CD4-positive, alpha-beta T cell treated with Interleukin-6 for 4 hours (primary cell): ENCODE results near the gene GCAT.

Experiments
- DNase-seq: peaks from one replicate; pipeline ENCODE4 v3.0.0-alpha.2; 2020; ENCODE audit warnings: mixed read lengths

GCAT gene

DNA sequence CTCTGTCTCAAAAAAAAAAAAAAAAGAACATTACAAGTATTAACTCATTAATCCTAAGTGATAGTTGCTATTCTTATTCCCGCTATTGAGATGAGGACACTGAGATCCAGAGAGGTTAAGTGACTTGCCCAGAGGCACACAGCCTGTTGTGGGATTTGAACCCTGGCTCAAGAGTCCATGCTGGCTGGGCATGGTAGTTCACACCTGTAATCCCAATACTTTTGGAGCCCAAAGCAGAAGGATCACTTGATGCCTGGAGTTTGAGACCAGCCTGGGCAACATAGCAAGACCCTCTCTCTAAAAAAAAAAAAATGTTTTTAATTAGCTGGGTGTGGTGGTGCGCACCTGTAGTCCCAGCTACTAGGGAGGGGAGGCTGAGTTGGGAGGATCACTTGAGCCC is 4.1 kb downstream of the GCAT start:
- DNase-seq = no peak

DNA sequence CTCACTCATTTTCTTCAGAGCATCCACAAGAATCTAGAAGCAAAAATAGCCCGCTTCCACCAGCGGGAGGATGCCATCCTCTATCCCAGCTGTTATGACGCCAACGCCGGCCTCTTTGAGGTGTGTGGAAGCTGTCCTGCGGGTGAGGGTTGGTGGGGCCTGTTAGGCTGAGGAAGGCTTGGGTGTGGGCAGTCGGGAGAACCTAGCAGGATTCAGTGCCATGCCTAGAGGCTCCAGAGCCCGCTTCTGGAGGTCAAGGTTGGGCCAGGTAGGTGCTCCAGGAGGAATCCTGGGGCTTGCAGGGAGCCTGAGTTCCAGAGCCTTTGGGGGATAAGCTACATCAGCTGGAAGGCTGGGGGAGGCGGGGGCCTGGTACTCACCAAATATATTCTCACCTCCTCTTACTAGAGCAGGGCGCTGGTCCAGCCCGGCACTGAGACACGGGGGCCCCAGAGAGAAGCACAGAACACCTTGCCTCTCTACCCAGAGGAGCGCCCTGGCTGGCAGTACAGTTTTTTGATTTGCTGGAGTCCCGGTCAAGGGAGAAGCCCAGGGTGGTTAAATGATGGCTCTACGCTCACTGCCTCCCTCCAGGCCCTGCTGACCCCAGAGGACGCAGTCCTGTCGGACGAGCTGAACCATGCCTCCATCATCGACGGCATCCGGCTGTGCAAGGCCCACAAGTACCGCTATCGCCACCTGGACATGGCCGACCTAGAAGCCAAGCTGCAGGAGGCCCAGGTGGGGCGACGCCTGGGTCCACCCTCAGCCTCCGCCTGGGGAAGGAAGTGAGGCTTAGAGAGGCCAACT is 5.3 kb downstream of the GCAT start:
- DNase-seq = no peak

DNA sequence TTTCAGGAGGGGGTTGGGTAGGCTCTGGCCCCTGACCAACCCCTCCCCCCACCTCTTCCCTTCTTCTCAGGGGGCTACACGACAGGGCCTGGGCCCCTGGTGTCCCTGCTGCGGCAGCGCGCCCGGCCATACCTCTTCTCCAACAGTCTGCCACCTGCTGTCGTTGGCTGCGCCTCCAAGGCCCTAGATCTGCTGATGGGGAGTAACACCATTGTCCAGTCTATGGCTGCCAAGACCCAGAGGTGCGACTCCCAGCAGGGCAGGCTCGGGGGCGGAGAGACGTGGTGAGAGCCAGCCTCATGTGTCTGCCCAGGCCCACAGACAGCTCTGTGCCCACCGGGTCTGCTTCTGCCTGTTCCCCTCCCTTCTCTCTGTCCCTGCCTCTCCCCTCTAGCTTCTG is 7.9 kb downstream of the GCAT start:
- no peak for DNase-seq

DNA sequence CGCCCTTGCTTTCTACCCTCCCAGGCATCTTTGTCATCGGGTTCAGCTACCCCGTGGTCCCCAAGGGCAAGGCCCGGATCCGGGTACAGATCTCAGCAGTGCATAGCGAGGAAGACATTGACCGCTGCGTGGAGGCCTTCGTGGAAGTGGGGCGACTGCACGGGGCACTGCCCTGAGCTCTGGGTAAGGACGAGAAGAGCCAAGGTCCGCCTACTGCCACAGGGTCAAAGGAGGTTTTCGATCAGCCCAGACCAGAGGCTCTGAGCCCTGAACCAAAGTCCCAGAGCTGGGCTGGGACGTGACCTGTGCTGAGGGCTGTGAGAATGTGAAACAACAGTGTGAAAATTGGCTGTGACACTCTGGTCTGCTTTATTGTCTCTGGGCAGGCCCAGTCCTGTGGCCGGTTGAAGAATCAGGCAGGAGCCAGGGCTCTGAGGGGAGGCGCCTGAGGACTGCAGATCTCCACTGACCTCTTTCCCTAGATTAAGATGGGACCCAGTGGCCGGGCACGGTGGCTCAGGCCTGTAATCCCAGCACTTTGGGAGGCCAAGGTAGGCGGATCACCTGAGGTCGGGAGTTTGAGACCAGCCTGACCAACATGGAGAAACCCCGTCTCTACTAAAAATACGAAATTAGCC is 8.9 kb downstream of the GCAT start:
- no peak for DNase-seq

DNA sequence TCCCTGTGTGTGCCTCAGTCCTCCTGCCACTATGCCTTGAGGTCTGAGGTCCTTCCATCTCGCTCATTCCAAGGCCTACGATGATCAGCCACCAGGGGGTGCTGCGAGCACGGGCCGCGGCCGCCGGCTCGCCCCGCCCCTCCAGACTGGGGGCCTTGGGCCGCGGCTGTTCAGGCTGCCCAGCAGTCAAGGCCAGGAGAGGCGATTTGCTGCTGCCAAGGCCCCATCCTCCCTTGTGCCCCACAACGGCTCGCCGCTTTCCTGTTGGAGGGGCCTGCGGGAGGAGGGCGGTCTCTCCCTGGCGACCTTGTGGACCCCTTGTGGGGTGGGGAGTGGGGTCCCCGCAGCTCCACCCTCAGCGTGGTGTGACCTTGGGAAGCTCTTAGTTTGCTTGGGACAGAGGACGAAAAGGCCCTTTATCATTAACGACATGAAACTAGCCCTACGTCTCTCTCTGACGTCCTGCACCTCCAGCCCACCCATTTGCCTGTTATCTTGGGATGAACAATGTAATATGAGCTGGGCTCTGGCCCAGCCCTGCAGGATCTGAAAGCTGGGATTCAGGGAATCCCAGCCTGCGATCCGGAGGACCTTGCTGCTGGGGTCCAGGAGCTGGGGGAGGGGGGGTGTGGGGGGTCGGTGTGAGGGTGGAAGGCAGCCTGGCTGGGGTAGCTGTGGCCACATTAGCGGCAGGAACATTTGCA is 10.1 kb downstream of the GCAT start:
- DNase-seq = peak; percentile 86

DNA sequence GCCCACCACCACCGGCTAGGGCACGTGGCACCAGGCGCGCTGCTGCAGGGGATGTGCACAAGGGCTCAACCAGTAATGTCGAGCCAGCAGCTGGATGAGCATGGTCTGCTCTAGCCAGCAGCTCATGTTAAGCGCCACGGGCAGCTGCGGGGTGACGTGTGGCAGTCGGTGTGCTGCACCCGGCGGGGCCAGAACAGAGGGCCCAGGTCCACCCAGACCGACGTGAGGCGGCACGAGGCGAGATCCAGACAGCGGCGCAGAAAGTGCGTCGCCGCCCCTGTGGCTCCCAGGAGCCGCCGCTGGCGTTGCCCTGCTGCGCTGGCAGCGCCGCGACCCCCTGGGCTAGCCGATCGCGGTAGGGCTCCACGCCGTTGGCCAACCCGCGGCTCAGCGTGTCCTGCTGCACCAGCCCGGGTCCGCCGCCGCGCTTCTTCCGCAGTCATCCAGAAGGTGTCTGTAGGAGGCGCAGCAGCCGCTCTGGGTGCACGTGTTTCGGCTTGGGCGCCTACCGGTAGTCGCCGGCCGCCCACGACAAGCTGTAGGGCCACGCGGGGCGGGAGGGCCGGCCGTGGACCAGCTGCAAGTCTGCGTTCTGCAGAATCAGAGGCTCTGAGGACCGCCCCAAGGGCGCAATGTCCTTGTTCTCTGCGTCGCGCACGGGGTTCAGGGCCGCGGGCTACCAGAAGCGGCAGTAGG is 10.8 kb downstream of the GCAT start:
- DNase-seq = peak; percentile 77

DNA sequence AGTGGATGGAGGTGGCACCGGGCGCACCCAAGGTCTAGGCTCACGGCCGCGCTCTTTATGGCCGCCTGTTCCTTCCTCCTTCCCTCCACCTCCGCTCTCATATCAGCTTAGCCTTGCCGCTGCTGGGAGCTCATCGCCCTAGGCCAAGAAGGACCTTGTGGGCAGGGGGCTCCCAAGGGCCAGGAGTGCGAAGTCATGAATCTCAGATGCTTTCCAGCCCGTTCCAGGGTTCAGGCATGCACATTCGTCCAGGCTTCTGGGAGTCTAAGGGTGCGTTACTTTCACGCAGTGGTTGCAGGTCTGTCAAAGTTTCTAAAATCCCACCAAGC is 11.3 kb downstream of the GCAT start:
- DNase-seq = no peak

DNA sequence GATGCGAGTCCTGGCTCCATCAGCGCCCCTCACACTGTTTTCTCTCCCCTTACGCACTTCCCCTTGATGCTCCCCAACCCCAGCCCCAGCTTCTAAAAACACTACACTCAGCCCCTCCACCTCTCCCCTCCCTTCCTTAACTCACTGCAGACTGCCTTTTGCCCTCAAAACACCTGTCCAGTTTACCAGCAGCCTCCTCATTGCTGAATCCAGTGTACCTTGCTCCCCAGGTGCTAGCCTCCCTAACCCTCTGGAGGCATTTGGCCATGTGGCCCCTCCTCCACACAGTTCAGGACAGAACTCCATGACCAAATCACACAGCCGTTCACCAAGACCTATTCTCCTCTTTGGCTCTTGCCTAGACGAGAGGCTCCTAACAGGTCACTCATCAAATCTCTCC is 12.6 kb downstream of the GCAT start:
- no peak for DNase-seq

DNA sequence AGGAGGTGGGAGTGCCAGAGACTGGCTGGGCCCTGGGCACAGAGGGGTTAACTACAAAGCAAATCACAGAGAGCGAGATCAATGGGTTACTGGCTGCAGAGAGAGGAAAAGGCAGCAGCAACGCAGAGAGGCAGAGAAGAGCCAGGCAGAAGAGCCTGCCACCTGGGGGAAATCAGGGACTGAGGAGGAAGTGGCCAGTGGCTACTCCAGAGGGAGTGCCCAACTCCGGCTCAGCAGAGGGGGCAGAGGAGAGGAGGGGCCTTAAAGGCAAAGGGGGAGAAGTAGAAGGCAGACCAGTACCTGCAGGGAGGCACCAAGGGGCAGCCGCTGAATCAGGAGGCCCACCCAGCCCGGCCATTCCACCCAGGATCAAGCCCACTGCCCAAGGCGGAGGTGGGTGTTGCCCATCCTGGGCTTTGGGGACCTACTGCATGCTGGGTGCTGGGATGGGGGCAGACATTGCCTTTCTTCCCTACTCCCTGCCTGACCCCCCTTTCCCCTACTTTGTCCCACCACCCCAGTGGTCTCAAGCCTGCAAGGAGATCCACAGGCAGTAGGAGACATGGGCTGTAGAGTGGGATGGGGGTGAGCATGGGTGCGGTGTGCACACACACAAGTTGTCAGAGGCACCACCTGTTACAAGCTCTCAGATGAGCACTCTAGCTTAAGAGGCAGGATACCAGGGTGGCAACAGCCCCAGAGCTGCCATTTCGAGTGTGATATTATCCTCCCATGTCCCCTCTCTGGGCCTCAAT is 14.5 kb downstream of the GCAT start:
- DNase-seq = no peak

DNA sequence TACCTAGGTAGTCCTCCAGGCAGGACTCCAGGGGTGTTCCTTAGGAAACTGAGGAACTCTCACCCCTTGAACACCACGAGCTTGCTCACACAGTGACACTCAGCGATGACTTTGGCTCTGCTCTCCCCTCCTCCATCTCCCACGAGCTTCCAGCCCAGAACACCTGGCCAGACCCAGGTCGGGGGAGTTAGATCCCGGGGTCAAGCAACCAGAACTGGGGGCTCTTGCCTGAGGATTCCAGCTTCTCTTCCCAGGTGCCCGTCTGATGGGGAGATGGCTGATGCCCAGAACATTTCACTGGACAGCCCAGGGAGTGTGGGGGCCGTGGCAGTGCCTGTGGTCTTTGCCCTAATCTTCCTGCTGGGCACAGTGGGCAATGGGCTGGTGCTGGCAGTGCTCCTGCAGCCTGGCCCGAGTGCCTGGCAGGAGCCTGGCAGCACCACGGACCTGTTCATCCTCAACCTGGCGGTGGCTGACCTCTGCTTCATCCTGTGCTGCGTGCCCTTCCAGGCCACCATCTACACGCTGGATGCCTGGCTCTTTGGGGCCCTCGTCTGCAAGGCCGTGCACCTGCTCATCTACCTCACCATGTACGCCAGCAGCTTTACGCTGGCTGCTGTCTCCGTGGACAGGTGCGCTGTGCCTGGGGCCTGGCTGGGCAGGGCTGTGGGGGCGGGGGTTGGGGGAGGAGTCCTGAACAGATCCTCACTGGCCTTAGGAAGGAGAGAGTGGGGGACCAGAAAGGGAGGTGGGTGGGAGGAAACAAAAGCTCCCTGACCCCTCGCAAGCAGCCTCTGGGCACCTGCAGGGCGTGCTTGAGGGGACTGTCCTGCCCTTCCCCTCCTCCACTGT is 15.6 kb downstream of the GCAT start, which contains the start of gene GALR3:
TSS of gene GALR3 (plus strand) at position 249 of the 852 bp plus-strand sequence. CDS start at position 274, 25 bp downstream.
- no peak for DNase-seq

DNA sequence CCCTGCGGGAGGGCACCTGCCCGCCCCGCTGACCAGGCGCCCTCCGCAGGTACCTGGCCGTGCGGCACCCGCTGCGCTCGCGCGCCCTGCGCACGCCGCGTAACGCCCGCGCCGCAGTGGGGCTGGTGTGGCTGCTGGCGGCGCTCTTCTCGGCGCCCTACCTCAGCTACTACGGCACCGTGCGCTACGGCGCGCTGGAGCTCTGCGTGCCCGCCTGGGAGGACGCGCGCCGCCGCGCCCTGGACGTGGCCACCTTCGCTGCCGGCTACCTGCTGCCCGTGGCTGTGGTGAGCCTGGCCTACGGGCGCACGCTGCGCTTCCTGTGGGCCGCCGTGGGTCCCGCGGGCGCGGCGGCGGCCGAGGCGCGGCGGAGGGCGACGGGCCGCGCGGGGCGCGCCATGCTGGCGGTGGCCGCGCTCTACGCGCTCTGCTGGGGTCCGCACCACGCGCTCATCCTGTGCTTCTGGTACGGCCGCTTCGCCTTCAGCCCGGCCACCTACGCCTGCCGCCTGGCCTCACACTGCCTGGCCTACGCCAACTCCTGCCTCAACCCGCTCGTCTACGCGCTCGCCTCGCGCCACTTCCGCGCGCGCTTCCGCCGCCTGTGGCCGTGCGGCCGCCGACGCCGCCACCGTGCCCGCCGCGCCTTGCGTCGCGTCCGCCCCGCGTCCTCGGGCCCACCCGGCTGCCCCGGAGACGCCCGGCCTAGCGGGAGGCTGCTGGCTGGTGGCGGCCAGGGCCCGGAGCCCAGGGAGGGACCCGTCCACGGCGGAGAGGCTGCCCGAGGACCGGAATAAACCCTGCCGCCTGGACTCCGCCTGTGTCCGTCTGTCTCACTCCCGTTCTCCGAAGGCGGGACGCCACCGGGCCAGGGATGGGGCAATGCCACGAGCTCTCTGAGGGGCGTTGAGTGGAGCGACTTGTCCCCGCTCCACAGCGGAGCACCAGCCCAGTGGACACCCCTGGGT is 17.2 kb downstream of the GCAT start:
- no peak for DNase-seq

DNA sequence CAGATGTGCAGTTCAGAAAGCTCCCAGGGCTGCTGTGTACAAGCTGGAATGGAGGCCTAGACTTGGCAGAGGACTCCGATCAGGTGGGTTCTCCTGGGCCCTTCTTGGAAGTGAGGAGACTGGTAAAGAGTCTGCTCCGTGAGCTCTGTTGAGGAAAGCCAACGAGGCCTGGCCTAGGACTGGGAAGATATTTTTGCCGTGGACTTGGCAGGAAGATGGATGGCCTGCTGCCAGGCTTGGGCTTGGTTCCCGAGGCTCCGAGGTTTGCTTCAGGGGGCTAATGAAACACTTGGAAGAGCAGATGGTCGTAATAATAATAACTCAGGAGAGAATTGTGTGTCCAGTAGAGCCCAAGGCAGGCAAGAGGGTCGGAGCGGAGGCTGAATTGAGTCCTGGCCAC is 19.3 kb downstream of the GCAT start:
- DNase-seq = no peak

DNA sequence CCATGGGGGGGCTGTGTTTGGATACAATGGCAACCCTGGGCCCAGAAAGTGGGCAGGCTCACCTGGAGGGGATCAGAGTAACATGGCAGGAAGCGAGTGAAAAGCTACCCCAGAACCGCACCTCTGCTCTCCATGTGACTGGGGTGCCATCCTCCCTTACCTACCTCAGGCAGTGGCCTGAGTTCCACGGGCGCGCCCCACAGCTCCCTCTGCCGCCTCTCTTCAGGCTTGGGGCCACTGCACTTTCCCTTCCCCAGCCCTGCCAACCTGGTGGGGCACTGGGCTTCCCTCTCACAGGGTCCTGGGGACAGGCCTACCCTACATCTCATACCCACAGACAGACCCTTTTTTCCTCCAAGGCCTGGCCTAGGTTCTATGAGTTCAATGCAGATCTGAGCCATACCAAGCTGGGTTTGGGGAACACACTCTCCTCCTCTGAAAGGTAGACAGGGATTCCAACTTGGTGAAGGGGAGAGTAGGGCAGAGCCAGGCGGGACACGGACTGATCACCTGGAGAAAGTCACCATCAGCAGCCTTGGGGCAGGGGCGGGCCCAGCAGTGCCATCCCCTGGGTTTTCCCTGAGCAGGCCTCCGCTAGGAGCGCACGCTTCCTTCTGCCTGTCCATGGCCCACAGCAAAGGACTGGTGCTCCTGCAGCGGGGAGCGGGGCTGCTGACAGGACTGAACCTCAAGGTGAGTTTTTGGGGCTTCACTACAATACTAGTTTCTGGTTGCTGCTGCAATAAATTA is 22.5 kb downstream of the GCAT start:
- DNase-seq = no peak

DNA sequence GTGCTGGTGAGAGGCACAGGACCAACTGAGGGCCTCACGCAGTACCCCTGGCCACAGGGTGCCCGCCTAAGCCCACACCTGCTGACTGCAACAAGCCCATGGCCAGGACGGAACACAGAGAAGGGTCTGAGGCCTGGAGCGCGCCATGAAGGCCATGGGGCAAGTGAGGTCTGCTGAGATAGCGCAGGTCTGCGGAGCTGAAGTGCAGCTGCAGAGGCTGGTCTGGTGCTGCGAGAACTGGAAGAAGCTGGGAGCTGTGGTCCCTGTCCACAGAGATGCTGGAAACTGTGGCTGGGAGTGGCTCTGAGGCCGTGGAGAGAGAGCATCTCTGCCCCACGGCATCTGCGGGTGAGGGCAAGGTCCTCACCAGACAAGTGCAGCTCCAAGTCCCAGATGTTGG is 23.7 kb downstream of the GCAT start:
- no peak for DNase-seq

DNA sequence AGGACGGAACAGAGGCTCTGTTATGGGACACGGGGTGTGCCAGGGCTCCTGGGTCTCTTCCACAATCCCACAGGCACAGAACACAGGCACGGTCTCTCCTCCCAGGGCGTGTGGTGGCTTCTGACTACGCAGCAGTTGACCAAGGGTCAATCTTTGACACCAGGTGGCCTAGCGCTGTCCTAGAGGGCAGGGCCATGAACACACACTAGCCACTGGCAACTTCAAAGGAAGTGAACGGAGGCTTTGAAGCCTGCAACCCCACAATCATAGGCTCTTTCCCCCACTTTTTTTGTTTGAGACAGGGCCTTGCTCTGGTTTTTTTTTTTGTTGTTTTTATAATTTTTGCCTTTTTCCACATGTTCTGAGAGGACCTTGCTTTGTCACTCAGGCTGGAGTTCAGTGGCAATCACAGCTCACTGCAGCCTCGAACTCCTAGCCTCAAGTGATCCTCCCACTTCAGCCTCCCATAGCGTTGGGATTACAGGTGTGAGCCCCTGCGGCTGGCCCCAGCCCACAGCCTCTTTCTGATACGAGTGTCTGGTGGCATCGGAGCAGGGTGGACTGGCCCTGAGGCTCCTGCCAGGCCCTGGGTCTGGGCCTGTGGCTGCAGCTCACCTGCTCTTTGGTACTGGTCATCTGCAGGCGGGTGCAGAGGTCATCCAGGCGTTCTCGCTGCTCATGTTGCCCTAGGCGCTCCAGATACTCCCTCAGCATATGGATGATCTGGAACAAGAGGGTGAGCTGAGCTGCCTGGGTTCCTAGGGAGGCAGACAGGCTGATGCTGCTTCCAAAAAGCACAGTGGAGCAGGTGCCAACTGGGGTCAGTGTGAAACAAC is 24.5 kb downstream of the GCAT start:
- no peak for DNase-seq

DNA sequence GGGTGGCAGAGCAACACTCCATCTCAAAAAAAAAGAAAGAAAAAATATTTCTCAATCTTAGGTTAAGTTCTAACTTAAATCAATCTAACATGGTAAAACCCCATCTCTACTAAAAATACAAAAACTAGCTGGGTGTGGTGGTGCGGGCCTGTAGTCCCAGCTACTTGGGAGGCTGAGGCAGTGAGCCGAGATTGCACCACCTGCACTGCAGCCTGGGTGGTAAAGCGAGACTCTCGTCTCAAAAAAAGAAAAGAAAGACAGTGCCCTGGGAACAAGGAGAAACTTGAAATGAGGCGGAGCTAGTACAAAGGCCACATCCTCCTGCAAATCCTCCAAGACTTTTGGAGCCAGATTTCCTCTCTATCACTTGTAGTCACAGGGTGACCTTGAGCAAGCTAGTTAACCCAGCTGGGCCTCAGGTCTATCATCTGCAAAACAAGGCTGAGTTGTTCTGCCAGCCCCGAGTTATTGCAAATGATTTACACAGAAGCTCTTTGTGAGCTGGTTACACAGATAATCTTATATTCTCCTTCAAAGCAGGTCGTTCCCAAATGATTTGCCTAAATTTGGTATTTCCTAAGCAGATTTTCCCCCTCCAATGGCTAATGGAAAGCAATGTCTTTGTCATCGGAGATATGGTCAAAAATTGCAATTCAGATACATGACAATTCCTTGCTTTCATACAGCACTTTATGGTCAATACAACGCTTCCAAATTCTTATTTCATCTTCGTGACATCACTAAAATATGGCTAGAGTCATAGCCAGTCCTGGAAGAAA is 34.5 kb downstream of the GCAT start:
- no peak for DNase-seq

DNA sequence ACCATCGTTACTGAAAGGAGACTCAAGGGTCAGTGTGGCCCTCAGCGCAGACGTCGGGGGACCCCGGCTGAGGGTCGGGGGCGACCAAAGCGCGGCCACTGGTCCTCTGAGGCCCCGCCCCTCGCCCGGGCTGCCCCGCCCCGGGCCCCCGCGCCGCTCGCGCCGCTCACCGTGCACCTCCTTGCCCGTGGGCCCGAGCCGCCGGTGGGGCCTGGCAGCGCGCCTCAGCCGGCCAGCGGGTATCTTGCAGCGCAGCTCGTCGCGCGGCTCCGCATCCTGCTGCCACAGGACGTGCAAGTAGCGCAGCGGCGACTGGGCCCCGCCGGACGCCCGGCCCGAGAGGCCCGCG is 36.0 kb downstream of the GCAT start:
- DNase-seq = peak; percentile 53

DNA sequence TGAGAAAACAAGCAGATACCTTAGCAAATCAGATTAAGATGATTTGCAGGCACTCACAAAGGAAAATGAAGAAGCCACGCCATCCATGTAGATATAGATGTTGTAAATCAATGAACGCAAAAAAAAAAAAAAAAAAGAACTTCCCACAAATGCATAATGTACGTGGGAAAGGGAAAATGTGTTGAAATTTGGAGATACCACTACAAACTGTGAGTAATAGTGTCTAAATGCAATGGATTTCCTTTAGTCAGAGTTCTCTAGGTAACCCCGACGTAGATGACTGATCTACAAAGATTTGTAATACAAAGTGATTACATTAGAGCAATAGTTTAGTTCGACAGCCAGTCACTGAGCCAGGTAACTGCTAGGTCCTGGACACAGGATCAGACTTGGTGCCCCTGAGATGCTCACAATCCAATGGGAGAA is 37.2 kb downstream of the GCAT start:
- DNase-seq = no peak
